Measurements from ENCODE around the gene BMAL2. TPM values are rescaled to one million over a fixed set of nuclear protein-coding genes. Genes with fewer than 3 reads are reported as not detected.

Gene BMAL2
- total and polyA plus RNA-seq, 2 of the 13 experiments (the other 11 are each of a cell fraction or from before 2014, with no cell fraction given), result 4.8 to 27.4 TPM

GRCh38 chr12:27284751-27285150 lies 47.9 kb upstream of the BMAL2 start:
- CTCF ChIA-PET (ENCODE audit: low intra/inter-chr PET ratio, low total read pairs), result no interaction called here
- Histone ChIP-seq H3K9me3 (ENCODE audit: low read length) (no peaks in the 10 kb centered on the region), H4K20me1 (ENCODE audit: insufficient read depth, low read length) (no peaks in the 10 kb centered on the region), H3K36me3 (replicated peaks in 1 of 2; ENCODE audit: control insufficient read depth in 1 of 2, insufficient read depth in 2 of 2, low read length in 2 of 2) (no peaks in the 10 kb centered on the region), H2AFZ (ENCODE audit: low read length) (no peak overlapping the region), H3K4me3 (replicated peaks in 1 of 3; ENCODE audit: insufficient read depth in 1 of 3, low read depth in 2 of 3, low read length in 3 of 3) (no peak overlapping the region), H3K79me2 (ENCODE audit: insufficient read depth, low read length) (no peaks in the 10 kb centered on the region), H3K9ac (ENCODE audit: insufficient read depth, low read depth, low read length) (no peak overlapping the region), H3K4me2 (ENCODE audit: low read depth, low read length) (no peak overlapping the region), H3K27me3 (ENCODE audit: control insufficient read depth in 1 of 2, insufficient read depth in 2 of 2, low read length in 2 of 2) (no peaks in the 10 kb centered on the region), H3K27ac (ENCODE audit: extremely low read length, insufficient read depth, low read length) (no peak overlapping the region), H3K4me1 (ENCODE audit: insufficient read depth, low read length) (peaks cover 2% of the 10 kb centered on the region; the same call in 1 of the 2 replicates)
- 100% methylated on average over 2 of the region's 2 CpGs for WGBS (ENCODE audit: low lambda C conversion rate)
- DNase-seq (ENCODE audit: low spot score) (no peak), ATAC-seq (no peak), FAIRE-seq (no peak)
- no TSS peak for BruUV-seq (replicated peaks)
- POLR2A ChIA-PET, result no interaction called here
- intact Hi-C loops (cut with micrococcal nuclease; ENCODE audit: unreplicated experiment), result no loop called here
- in situ Hi-C loops (cut with HindIII; ENCODE audit: extremely low pct_ligation_motif_present, low pct_unique_long_range_greater_than_20kb), result no loop called here
- TF ChIP-seq ZNF660 (CRISPR knock-in tag; IDR thresholded peaks at IDR 0.05; ENCODE audit: borderline replicate concordance, low read depth) (no peak), ZNF564 (CRISPR knock-in tag; IDR thresholded peaks at IDR 0.05) (no peak), ZNF10 (CRISPR knock-in tag; IDR thresholded peaks at IDR 0.05; ENCODE audit: borderline replicate concordance, low read depth) (no peak), ZFP41 (CRISPR knock-in tag; IDR thresholded peaks at IDR 0.05; ENCODE audit: borderline replicate concordance) (no peak), ZNF331 (CRISPR knock-in tag; IDR thresholded peaks at IDR 0.05) (no peak), ZMYM2 (CRISPR knock-in tag; IDR thresholded peaks at IDR 0.05) (no peak), KLF12 (CRISPR knock-in tag; IDR thresholded peaks at IDR 0.05; ENCODE audit: borderline replicate concordance) (no peak), ZNF207 (IDR thresholded peaks at IDR 0.05; ENCODE audit: borderline replicate concordance) (no peak), ZNF124 (CRISPR knock-in tag; IDR thresholded peaks at IDR 0.05) (no peak), ZNF7 (CRISPR knock-in tag; IDR thresholded peaks at IDR 0.05) (no peak), ZNF317 (CRISPR knock-in tag; IDR thresholded peaks at IDR 0.05) (no peak), TEAD2 (CRISPR knock-in tag; IDR thresholded peaks at IDR 0.05) (no peak), KDM3A (CRISPR knock-in tag; IDR thresholded peaks at IDR 0.05; ENCODE audit: low read depth) (no peak), ISL2 (CRISPR knock-in tag; IDR thresholded peaks at IDR 0.05) (no peak)
- TF ChIP-seq, protein P1, sequence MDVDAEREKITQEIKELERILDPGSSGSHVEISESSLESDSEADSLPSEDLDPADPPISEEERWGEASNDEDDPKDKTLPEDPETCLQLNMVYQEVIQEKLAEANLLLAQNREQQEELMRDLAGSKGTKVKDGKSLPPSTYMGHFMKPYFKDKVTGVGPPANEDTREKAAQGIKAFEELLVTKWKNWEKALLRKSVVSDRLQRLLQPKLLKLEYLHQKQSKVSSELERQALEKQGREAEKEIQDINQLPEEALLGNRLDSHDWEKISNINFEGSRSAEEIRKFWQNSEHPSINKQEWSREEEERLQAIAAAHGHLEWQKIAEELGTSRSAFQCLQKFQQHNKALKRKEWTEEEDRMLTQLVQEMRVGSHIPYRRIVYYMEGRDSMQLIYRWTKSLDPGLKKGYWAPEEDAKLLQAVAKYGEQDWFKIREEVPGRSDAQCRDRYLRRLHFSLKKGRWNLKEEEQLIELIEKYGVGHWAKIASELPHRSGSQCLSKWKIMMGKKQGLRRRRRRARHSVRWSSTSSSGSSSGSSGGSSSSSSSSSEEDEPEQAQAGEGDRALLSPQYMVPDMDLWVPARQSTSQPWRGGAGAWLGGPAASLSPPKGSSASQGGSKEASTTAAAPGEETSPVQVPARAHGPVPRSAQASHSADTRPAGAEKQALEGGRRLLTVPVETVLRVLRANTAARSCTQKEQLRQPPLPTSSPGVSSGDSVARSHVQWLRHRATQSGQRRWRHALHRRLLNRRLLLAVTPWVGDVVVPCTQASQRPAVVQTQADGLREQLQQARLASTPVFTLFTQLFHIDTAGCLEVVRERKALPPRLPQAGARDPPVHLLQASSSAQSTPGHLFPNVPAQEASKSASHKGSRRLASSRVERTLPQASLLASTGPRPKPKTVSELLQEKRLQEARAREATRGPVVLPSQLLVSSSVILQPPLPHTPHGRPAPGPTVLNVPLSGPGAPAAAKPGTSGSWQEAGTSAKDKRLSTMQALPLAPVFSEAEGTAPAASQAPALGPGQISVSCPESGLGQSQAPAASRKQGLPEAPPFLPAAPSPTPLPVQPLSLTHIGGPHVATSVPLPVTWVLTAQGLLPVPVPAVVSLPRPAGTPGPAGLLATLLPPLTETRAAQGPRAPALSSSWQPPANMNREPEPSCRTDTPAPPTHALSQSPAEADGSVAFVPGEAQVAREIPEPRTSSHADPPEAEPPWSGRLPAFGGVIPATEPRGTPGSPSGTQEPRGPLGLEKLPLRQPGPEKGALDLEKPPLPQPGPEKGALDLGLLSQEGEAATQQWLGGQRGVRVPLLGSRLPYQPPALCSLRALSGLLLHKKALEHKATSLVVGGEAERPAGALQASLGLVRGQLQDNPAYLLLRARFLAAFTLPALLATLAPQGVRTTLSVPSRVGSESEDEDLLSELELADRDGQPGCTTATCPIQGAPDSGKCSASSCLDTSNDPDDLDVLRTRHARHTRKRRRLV (CRISPR knock-in tag; IDR thresholded peaks at IDR 0.05), result no peak
- TF ChIP-seq, protein P2, sequence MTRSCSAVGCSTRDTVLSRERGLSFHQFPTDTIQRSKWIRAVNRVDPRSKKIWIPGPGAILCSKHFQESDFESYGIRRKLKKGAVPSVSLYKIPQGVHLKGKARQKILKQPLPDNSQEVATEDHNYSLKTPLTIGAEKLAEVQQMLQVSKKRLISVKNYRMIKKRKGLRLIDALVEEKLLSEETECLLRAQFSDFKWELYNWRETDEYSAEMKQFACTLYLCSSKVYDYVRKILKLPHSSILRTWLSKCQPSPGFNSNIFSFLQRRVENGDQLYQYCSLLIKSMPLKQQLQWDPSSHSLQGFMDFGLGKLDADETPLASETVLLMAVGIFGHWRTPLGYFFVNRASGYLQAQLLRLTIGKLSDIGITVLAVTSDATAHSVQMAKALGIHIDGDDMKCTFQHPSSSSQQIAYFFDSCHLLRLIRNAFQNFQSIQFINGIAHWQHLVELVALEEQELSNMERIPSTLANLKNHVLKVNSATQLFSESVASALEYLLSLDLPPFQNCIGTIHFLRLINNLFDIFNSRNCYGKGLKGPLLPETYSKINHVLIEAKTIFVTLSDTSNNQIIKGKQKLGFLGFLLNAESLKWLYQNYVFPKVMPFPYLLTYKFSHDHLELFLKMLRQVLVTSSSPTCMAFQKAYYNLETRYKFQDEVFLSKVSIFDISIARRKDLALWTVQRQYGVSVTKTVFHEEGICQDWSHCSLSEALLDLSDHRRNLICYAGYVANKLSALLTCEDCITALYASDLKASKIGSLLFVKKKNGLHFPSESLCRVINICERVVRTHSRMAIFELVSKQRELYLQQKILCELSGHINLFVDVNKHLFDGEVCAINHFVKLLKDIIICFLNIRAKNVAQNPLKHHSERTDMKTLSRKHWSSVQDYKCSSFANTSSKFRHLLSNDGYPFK (CRISPR knock-in tag; IDR thresholded peaks at IDR 0.05; ENCODE audit: borderline replicate concordance), result no peak
